Left lung (tissue), 10 donors: Measurements from ENCODE around the gene INPP4B. TPM values are rescaled to one million over a fixed set of nuclear protein-coding genes. Genes with fewer than 3 reads are reported as not detected.

ENCODE experiments used
- ATAC-seq: fragments of 200-7000 bp; cut with Tn5 transposase; one replicate; pipeline ENCODE4 v1.9.1; 2020; ENCODE audit warnings: moderate library complexity
- DNase-seq, 4 donors: peaks; one replicate each; pipeline ENCODE4 v3.0.0-alpha.2; 2013 to 2020
- H3K27ac ChIP-seq, 2 donors: fragments of 200-600 bp; sonication (generic) in 1 of 2; one replicate each; pipeline versions ENCODE4 v1.5.0 to v1.8.0; 2020 to 2021
- H3K27me3 ChIP-seq, 2 donors: fragments of 200-600 bp; sonication (generic) in 1 of 2; one replicate each; pipeline versions ENCODE4 v1.5.0 to v1.8.0; 2020 to 2021
- H3K36me3 ChIP-seq, 2 donors: fragments of 200-600 bp; sonication (generic) in 1 of 2; one replicate each; pipeline versions ENCODE4 v1.5.0 to v1.8.0; 2020 to 2021
- H3K4me1 ChIP-seq, 2 donors: fragments of 200-600 bp; one replicate each; pipeline ENCODE4 v1.8.0; 2021
- H3K4me3 ChIP-seq, 2 donors: fragments of 200-600 bp; sonication (generic) in 1 of 2; one replicate each; pipeline versions ENCODE4 v1.5.0 to v1.8.0; 2020 to 2021; ENCODE audit warnings: mild to moderate bottlenecking in 1 of 2
- H3K9me3 ChIP-seq, 2 donors: fragments of 200-600 bp; sonication (generic) in 1 of 2; one replicate each; pipeline versions ENCODE4 v1.5.0 to v1.8.0; 2020 to 2021
- intact Hi-C, 2 donors: fragments of 100-400 bp; cut with DNase I; formaldehyde crosslinking; loops; one replicate each; pipeline versions ENCODE4 v1.11.2 to v1.14.2; 2022
- polyA plus RNA-seq, 6 donors: library from polyadenylated mRNA; unstranded; fragments of 120-200 nt; gene quantifications; one replicate each; pipeline ENCODE4 v1.2.1, GENCODE V29; 2013; ENCODE audit not compliant: insufficient read length in 6 of 6
- total RNA-seq, 2 donors: library from RNA; stranded (reverse); fragmentation: NEBNext Ultra II Directional; extraction: Animal tissue kit (Norgen Biotek cat#: 25700); gene quantifications; one replicate each; pipeline ENCODE4 v1.2.1, GENCODE V29; 2021
- TF ChIP-seq, protein P1 (sequence below), 2 donors: fragments of 200-600 bp; sonication (generic) in 1 of 2; IDR thresholded peaks; one replicate each; pipeline versions ENCODE4 v1.5.0 to v1.8.0; 2021; ENCODE audit warnings: antibody characterized with exemption in 2 of 2
- donor health status: DM: no; HTN: yes; CAD: no.
- donor health status: DM: no; HTN: no; CAD: no.

The INPP4B gene
- total and polyA plus RNA-seq, 8 donors: 7.3 to 15.1 (median 11.6) TPM

DNA sequence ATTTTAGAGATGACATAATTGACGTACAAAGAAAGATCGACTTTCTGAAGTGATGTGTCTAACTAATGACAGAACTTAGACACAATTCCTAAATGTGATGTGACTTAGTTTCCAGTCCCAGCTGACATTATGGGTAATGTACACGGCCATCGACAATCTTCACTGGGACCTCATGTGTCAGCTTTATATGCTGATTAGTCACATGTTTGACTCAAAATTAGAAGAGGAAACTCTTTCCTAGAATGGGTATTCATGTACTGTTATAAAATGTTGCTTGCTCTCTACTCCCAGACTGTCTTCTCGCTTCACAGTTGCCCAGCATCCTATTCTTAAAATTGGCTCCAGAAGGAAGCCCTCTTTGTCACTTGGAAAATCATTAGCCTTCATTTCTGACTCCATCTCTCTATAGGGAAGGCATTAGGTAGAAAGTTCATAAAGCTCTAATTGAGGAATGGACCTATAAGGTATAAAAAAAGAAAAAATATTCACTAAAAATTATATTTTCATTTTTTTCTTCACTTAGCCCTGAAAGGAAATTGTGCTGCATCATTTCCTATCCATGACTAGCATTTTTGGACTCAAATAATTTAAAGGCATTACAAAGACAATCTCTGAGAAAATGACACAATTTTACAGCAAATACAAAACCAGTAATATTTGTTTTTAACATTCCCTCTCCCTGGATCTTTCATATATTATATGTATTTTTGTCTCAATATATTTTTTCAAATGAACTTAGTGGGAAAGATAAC is 554.6 kb downstream of the INPP4B start:
- Histone ChIP-seq H3K36me3 (no peaks in the 10 kb centered on the region), H3K4me1 (no peaks in the 10 kb centered on the region), H3K27me3 (no peaks in the 10 kb centered on the region), H3K4me3 (no peak overlapping the region), H3K9me3 (no peaks in the 10 kb centered on the region), H3K27ac (no peak overlapping the region)
- no peak for ATAC-seq
- DNase-seq: no peak
- intact Hi-C loops: no loop called here
- TF ChIP-seq, protein P1, sequence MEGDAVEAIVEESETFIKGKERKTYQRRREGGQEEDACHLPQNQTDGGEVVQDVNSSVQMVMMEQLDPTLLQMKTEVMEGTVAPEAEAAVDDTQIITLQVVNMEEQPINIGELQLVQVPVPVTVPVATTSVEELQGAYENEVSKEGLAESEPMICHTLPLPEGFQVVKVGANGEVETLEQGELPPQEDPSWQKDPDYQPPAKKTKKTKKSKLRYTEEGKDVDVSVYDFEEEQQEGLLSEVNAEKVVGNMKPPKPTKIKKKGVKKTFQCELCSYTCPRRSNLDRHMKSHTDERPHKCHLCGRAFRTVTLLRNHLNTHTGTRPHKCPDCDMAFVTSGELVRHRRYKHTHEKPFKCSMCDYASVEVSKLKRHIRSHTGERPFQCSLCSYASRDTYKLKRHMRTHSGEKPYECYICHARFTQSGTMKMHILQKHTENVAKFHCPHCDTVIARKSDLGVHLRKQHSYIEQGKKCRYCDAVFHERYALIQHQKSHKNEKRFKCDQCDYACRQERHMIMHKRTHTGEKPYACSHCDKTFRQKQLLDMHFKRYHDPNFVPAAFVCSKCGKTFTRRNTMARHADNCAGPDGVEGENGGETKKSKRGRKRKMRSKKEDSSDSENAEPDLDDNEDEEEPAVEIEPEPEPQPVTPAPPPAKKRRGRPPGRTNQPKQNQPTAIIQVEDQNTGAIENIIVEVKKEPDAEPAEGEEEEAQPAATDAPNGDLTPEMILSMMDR (IDR thresholded peaks at IDR 0.05): no peak

DNA sequence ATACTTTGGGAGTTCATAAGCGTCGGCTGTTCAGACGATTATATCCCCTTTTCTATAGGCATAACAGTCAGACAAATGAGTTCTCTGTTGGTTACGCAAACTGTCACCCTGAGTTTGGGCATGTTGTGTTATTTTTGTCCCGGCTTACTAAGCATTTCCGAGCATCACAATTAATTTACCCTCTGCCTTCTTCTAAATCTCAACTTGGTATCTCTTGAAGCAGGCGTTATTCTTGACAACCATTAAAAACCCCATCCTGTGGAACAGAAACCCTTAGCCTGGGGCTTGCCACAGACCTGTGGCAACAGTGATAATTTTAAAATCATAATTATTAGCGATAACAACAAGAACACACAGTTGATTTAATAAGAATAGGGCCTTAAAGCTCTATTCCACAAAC is 558.7 kb downstream of the INPP4B start:
- H3K27me3 ChIP-seq: no peaks in the 10 kb centered on the region
- ATAC-seq: no peak
- no peak for DNase-seq
- no peaks in the 10 kb centered on the region for H3K9me3 ChIP-seq
- no peaks in the 10 kb centered on the region for H3K4me1 ChIP-seq
- TF ChIP-seq, protein P1 (IDR thresholded peaks at IDR 0.05): no peak
- H3K4me3 ChIP-seq: no peak overlapping the region
- H3K27ac ChIP-seq: no peak overlapping the region
- intact Hi-C loops: no loop called here
- no peaks in the 10 kb centered on the region for H3K36me3 ChIP-seq

DNA sequence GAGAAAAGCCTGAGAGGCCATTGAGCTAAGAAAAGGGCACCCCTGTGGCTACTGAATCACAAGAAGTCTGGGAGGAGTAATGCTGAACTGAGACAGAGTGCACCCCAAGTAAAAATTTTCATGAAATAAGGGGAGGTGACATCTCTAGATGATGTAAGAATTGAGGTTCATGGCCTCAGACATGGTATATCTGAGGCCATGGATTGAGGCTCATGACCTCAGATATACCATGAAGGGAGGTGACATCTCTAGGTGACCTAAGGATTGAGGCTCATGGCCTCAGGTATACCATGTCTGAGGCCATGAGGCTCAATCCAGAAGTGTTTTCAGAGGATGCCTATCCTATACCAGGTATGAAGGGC is 560.9 kb downstream of the INPP4B start:
- H3K4me3 ChIP-seq: no peak overlapping the region
- H3K27ac ChIP-seq: no peak overlapping the region
- DNase-seq (no peak), ATAC-seq (no peak)
- no peaks in the 10 kb centered on the region for H3K27me3 ChIP-seq
- intact Hi-C loops: no loop called here
- no peaks in the 10 kb centered on the region for H3K36me3 ChIP-seq
- TF ChIP-seq, protein P1 (IDR thresholded peaks at IDR 0.05): no peak
- no peaks in the 10 kb centered on the region for H3K4me1 ChIP-seq
- no peaks in the 10 kb centered on the region for H3K9me3 ChIP-seq

DNA sequence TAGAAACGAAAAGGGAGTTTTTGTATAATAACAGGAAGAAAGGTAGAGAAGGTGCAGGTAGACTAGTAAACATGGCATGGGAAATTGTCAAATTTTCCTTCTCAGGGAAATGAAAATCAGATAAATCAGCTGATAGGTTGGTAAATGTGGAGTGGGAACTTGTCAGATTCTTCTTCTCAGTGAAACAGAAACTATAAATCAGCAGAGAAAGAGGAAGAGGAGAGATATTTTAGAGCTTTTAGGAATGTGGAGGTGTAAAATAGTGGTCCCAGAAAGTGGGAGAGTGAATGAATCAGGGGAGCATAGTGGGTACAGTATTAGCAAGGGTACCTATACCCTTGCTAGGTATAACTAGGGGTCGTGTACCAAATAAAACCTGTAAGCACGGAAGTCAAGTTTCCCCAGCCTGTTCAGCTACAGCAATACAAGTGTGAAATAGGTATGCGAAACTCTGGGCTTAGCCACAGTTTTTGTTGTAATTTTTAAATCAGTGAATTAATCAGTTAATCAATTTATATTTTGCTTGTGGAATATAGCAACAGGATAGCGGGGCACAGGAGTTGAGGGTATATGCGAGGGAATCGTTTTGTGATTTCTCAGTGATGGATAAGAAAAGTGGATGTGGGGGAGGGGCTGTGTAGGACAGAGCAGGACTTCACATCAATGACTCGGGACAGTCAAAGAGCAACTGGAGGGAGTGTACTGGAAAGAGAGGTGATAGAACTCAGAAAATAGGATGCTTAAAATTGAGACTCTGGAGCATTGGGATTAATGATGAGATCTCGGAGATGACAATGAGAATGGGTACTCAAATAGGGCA is 561.5 kb downstream of the INPP4B start:
- no peaks in the 10 kb centered on the region for H3K36me3 ChIP-seq
- intact Hi-C loops: no loop called here
- H3K4me1 ChIP-seq: no peaks in the 10 kb centered on the region
- no peak for DNase-seq
- no peak overlapping the region for H3K27ac ChIP-seq
- TF ChIP-seq, protein P1 (IDR thresholded peaks at IDR 0.05): no peak
- H3K27me3 ChIP-seq: no peaks in the 10 kb centered on the region
- ATAC-seq: no peak
- no peaks in the 10 kb centered on the region for H3K9me3 ChIP-seq
- H3K4me3 ChIP-seq: no peak overlapping the region

DNA sequence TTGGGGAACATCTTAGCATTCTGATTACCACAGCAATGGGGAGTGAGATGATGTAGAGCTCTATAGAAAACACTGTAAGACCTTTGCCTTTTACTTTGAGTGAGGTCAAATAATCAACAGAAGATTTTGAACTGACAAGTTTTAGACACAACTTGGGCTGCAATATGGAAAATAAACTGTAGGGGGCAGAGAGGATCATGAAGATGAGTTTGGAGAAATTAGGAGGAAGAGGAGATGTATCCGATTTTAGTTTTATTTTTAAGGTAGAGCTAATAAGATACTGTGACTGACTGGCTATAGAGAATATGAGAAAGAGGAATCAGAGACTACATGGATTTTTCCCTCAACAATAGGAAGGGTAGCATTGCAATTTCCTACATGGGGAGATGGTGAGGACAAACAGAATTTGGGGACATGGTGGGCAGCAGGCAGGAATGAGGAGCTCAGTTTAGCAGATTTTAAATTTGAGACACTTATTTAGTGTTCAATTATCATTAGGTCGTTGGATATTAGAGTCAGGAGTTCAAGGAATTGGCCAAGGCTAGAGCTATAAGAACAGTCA is 563.1 kb downstream of the INPP4B start:
- Histone ChIP-seq H3K36me3 (no peaks in the 10 kb centered on the region), H3K27ac (no peak overlapping the region), H3K4me1 (no peaks in the 10 kb centered on the region), H3K9me3 (no peaks in the 10 kb centered on the region), H3K4me3 (no peak overlapping the region), H3K27me3 (no peaks in the 10 kb centered on the region)
- ATAC-seq (no peak), DNase-seq (no peak)
- TF ChIP-seq, protein P1 (IDR thresholded peaks at IDR 0.05): peak; percentile 34 to 38
- intact Hi-C loops: no loop called here
